Activated CD8-positive, alpha-beta memory T cell treated with anti-CD3 and anti-CD28 coated beads for 48 hours (primary cell): ENCODE results near the gene PRMT7.

Source experiments
- DNase-seq, 3 experiments: peaks; one replicate each; pipeline ENCODE4 v3.0.0-alpha.2; 2020; ENCODE audit warnings: low read depth in 2 of 3, low spot score in 2 of 3

Gene PRMT7

GRCh38 chr16:68374246-68374805 lies 63.5 kb downstream of the PRMT7 start:
- DNase-seq, result no peak

DNA sequence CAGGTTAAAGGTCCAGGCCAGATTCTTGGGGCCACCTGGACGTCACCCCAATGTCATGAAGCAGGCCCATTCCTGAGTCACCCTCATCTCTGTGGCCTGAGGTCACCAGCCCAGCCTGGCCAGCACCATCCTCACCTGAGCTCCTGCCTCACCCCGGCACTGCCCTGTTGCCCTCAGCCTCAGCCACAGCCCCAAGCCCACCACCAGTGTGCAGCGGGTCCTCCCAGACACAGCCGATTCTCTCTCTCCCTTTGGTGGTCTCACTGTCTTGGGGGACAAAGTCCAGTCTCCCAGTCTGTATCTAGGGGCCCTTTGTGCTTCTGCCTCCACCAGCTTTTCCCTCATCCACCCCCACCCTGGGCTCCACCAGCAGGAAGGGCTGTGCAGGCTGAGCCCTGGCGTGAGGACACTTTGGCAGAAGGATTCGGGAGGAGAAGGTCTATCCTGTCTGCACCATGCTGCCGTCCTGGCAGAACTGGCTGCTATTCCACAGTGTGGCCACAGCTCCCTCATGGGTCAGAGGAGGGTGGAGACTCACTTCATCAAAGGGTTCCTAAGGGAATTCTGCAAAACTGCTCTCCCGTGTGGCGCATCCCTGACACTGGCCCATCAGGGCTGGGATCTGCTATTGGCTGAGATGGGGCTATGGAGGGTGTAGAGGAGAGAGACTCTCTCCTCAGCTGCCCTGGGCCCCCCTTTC lies 64.3 kb downstream of the PRMT7 start:
- no peak for DNase-seq

- no peak for DNase-seq
Observed at GRCh38 chr16:68375801-68376536, 65.2 kb downstream of the PRMT7 start.

DNA sequence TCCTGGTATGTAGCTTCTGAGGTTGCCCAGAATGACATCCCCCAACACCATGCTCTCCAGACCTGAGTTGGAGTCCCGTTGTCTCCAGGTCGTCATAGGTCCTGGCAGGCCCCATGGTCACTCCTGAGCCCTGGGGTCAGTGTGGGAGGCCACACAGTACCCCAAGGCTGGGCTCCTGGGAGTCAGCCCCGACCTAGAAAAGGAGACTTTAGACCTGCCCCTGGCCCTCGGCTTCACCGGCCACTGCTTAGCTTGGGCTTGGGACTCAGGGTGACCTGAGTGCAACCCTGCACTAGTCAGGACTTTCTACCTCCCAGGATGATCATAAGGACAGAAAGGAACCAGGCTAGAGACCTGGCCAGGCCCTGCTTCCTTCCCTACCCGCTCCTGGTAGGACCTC lies 65.8 kb downstream of the PRMT7 start:
- no peak for DNase-seq

DNA sequence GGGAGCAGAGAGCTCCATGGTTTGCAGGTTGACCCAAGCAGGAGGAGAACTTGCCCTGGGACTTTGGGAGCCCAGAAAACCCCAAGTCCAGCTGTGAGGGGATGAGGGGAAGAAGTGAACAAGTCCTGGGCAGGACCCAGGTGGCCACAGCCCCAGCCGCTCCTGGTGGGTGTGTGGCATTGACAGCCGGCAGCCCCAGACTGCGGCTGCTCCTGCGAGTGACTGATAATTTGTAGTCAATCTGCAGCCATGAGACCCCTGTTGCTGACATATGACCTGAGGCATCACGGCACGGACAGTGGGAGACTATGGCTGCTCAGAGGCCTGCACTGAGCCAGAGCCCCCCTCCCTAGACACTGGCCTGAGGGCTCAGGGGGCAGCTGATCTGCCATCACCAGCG lies 66.4 kb downstream of the PRMT7 start:
- DNase-seq, result no peak

DNA sequence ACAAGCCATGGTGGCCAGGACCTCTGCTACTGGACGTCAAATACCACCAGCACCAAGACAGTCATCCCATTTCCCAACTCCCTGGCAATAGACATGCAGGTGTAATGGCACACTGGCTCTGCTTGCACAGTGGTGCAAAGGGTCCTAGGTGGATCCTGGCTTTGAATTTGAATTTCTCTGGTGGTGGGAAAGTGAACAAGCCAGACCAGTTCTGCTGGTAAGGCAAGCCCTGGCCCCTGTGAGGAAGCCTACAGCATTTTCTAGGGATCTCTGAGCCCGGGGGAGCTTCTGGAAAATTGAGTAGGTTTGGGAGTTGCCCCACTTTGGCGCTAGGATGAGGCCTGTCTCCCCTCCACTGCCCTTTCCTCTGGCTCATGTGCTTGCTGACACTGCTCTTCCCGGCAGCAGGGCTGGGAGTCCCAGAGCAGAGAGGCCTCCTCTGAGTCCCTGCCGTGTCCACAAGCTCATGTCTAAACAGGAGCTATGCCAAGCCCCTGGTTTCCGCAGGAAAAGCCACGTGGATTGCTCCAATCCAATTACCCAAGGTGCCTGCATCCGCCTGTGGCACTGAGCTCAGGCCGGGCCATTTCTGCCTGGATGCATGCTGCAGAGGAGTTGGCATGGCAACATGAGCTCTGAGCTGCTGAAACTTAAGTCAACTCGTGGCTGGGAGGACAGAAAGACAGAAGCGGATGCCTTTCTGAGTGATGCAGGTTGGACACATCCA lies 67.0 kb downstream of the PRMT7 start:
- DNase-seq, result no peak

- no peak for DNase-seq
Observed at GRCh38 chr16:68378436-68379415, 67.9 kb downstream of the PRMT7 start.

GRCh38 chr16:68379472-68380347 lies 68.9 kb downstream of the PRMT7 start:
- no peak for DNase-seq

GRCh38 chr16:68380348-68380670 lies 69.5 kb downstream of the PRMT7 start:
- no peak for DNase-seq

GRCh38 chr16:68380676-68381362 lies 70.0 kb downstream of the PRMT7 start:
- DNase-seq, result no peak

DNA sequence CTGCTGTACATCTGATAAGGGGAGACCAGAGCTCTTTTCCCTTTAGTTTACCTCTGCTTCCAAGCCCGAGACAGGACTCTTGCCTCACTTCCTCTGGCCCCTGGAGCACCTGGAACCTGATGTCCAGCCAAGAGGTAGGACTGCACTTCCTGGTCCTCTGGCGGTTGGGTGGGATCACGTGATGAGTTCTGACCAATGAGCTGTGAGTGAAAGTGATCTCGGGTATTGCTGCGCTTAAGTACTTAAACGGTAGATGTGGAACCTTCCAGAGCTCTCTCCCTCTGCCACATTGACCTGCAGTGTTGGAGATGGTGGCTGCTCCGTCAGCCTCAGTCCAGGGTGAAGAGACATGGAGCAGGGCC lies 70.5 kb downstream of the PRMT7 start:
- no peak for DNase-seq

DNA sequence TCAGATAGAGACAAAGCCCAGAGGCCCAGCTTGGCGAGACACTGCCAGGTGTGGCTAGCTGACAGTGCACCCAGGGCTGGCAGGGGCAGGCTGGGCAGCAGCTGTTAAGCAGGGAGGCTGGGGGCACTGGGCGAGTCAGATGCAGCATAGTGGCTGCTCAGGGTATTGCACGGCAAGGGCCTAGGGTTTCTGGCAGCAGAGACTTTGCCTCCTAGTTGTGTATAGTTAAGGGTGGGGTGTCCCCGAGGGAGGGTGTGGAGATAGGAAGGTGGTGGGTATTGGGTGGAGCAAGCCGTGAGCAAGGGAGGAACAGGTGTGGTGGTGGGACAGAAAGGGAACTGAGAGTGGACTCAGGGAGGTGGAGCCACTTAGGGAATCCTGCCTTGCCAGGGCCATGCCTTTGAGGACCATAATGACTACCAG lies 71.5 kb downstream of the PRMT7 start:
- DNase-seq, result no peak

DNA sequence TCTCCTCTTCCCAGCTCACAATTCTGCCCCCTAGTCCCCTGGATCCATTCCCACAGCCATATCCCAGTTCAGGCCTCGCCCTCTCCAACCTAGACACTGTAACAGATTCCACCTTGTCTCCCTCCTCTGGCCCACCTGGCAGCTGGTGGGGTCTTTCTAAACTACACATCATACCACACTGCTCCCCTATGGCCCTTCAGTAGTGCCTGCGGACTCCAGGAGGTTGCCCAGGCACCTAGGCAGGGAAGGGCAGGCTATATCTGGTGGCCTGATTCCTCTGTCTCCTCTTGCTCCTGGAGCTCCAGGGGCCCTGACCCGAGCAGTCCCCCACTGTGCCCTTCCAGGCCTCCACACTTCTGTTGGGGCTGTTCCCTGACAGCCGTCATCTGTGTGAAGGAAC lies 73.0 kb downstream of the PRMT7 start:
- no peak for DNase-seq

DNA sequence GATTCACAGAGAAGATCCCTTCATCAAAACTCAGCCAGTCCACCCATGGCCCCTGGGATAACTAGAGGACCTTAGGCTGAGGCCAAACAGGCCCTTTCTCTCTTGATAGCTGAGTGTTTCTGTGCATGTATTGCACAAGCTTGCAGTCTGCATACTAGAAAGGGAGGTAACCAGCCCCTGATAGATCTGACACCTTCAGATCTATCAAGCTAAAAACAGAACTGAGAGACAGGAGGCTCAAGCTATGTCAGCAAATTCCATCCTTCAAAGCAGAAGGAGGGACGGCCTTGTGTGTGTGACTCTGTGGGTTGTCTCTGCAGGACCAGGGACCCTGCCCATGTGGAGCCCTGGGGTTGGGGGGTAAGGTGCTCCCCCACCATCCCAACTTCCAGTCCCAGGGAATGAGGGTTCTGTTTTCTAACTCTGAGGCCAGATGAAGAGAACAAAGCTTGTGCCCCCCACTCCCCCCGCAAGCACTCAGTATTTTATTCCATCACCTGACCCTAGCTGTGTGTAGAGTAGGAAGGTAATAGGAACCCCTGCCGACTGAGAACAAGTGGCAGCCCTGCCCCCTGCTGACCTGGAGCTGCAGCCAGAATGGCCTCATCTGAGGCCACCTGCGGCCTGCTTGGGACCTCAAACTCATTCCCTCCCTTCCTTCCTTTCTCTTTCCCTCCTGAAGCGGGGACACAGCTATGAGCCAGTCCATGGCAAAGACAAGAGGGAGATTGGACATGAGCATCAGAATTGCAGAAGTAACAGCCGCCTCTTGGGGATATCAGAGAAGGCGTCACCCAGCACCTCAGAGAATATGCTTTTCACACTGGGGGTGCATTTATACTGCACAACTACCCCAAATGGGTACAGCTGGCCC lies 73.7 kb downstream of the PRMT7 start:
- no peak for DNase-seq

- DNase-seq, result no peak
Observed at GRCh38 chr16:68385371-68385770, 74.6 kb downstream of the PRMT7 start.

DNA sequence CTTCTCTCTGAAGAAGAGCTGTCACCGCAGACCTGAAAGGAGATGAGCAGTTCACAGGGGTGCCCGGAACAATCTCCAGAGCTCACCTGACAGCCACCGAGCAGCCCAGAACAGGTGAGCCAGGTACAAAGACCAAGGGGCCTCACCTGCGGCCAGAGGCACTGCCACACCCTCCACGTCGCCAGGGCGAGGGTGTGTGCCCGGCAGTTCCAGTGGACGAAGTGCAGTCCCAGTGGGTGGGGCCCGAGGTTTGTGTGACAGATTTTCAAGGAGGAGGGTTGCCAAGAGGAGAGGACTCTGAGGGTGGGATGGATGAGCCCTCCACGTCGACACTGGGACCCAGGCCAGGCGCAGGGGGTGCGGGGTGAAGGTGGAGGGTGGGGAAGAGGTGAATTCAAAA lies 75.8 kb downstream of the PRMT7 start:
- no peak for DNase-seq

DNA sequence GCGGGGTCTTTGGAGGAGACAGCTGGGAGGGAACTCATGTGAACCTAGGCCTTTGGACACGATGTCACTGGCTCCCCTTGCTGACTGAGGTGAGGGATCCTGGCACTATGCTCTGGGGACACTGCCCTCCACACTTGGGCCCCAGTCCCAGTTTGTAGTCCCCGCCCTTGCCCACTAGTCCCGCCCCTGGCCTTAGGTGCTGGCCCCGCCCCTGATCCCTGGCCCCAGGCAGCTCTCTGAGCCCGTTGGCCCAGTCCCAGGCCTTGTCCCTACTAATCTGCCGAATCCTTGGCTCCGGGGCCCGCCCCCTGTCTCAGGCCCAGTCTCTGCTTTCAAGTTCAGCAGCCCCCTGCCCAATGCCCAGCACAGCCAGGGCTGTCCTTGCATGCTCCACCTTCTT lies 76.5 kb downstream of the PRMT7 start:
- no peak for DNase-seq

DNA sequence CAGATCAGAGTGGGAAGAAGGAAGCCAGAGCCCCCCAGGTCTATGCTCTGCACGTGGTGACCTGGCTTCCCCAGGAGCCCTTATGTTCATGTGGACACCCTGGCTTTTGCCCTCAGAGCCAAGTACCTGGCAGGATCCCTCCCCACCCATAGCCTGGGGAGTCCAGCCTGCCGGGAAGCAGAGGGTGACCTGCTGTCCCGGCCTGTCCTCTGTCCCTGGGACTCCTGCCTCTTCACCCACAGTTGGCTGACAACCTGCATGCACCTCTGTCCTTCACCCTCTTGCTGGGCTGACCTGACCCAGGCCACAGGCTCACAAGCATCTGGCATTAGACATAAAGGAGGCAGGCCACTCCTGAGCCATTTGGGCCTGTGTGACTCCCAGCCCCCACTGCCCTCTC lies 77.3 kb downstream of the PRMT7 start:
- no peak for DNase-seq
